ENCODE data around the gene ANAPC13. TPM values are rescaled to one million over a fixed set of nuclear protein-coding genes. Genes with fewer than 3 reads are reported as not detected.

ANAPC13 gene
- total RNA-seq, 3 donors from 2014 or later, result 56.0 to 68.3 (median 66.1) TPM

GRCh38 chr3:134441321-134441720 lies 44.5 kb downstream of the ANAPC13 start:
- Histone ChIP-seq H3K4me1 (peaks cover 0 to 2% of the 10 kb centered on the region in 2 donors), H3K36me3 (no peaks in the 10 kb centered on the region), H3K27me3 (no peaks in the 10 kb centered on the region), H3K9me3 (no peaks in the 10 kb centered on the region), H3K27ac (no peak overlapping the region), H3K4me3 (no peak overlapping the region)
- TF ChIP-seq CTCF (IDR thresholded peaks at IDR 0.05) (no peak), POLR2A (IDR thresholded peaks at IDR 0.05) (no peak), POLR2AphosphoS5 (IDR thresholded peaks at IDR 0.05) (no peak)
- intact Hi-C loops (cut with DNase I; ENCODE audit: low total_unique reads), result loop anchor here (10.0 kb wide), 1 partner anchor 67 kb away; the partner anchor contains the start of gene AMOTL2
- DNase-seq (ENCODE audit: low spot score in 2 of 2), result no peak

- H3K9me3 ChIP-seq, result no peaks in the 10 kb centered on the region
- intact Hi-C loops (cut with DNase I; ENCODE audit: low total_unique reads), result no loop called here
- H3K27ac ChIP-seq, result no peak overlapping the region
- TF ChIP-seq CTCF (IDR thresholded peaks at IDR 0.05), result no peak
- no peak for TF ChIP-seq POLR2AphosphoS5 (IDR thresholded peaks at IDR 0.05)
- no peak for TF ChIP-seq POLR2A (IDR thresholded peaks at IDR 0.05)
- no peak for DNase-seq (ENCODE audit: low spot score in 2 of 2)
- no peaks in the 10 kb centered on the region for H3K36me3 ChIP-seq
- H3K4me1 ChIP-seq, result no peaks in the 10 kb centered on the region
- H3K27me3 ChIP-seq, result no peaks in the 10 kb centered on the region
- H3K4me3 ChIP-seq, result no peak overlapping the region
Observed at GRCh38 chr3:134437211-134437752, 48.5 kb downstream of the ANAPC13 start.

- no peak for DNase-seq (ENCODE audit: low spot score in 2 of 2)
- Histone ChIP-seq H3K27ac (no peak overlapping the region), H3K4me1 (no peaks in the 10 kb centered on the region), H3K9me3 (no peaks in the 10 kb centered on the region), H3K36me3 (no peaks in the 10 kb centered on the region), H3K4me3 (no peak overlapping the region), H3K27me3 (no peaks in the 10 kb centered on the region)
- TF ChIP-seq CTCF (IDR thresholded peaks at IDR 0.05) (no peak), POLR2AphosphoS5 (IDR thresholded peaks at IDR 0.05) (no peak), POLR2A (IDR thresholded peaks at IDR 0.05) (no peak)
- intact Hi-C loops (cut with DNase I; ENCODE audit: low total_unique reads), result no loop called here
Observed at GRCh38 chr3:134432236-134432635, 53.5 kb downstream of the ANAPC13 start.

GRCh38 chr3:134430950-134431445 lies 54.8 kb downstream of the ANAPC13 start:
- Histone ChIP-seq H3K27me3 (no peaks in the 10 kb centered on the region), H3K4me1 (no peaks in the 10 kb centered on the region), H3K4me3 (no peak overlapping the region), H3K36me3 (no peaks in the 10 kb centered on the region), H3K9me3 (no peaks in the 10 kb centered on the region), H3K27ac (no peak overlapping the region)
- intact Hi-C loops (cut with DNase I; ENCODE audit: low total_unique reads), result no loop called here
- no peak for DNase-seq (ENCODE audit: low spot score in 2 of 2)
- no peak for TF ChIP-seq POLR2A (IDR thresholded peaks at IDR 0.05)
- no peak for TF ChIP-seq POLR2AphosphoS5 (IDR thresholded peaks at IDR 0.05)
- TF ChIP-seq CTCF (IDR thresholded peaks at IDR 0.05), result no peak

GRCh38 chr3:134430174-134430573 lies 55.6 kb downstream of the ANAPC13 start:
- H3K4me3 ChIP-seq, result no peak overlapping the region
- no peaks in the 10 kb centered on the region for H3K4me1 ChIP-seq
- no peak overlapping the region for H3K27ac ChIP-seq
- DNase-seq (ENCODE audit: low spot score in 2 of 2), result no peak
- no peaks in the 10 kb centered on the region for H3K9me3 ChIP-seq
- intact Hi-C loops (cut with DNase I; ENCODE audit: low total_unique reads), result no loop called here
- H3K27me3 ChIP-seq, result no peaks in the 10 kb centered on the region
- TF ChIP-seq CTCF (IDR thresholded peaks at IDR 0.05), result no peak
- TF ChIP-seq POLR2A (IDR thresholded peaks at IDR 0.05), result no peak
- no peak for TF ChIP-seq POLR2AphosphoS5 (IDR thresholded peaks at IDR 0.05)
- H3K36me3 ChIP-seq, result no peaks in the 10 kb centered on the region

All from breast epithelium (tissue), 4 donors.